HG03442 (cell line): ENCODE measurements around the gene MAP3K19.
"Not testable (repeated sequence)": the region's sequence is repeated elsewhere in the genome, so short reads cannot be mapped to it uniquely, and the experiment has no call there.

Experiments used
- ATAC-seq: cut with Tn5 transposase; IDR thresholded peaks from one replicate; pipeline ENCODE4 v1.9.1; 2021; ENCODE audit warnings: mild to moderate bottlenecking, moderate library complexity; ENCODE audit not compliant: unreplicated experiment

The MAP3K19 gene

GRCh38 chr2:135047300-135047699 is at the start of gene MAP3K19:
Gene MAP3K19 (minus strand): TSS chr2:135047447. CDS start chr2:135024647, 22,800 bp downstream.
- ATAC-seq = no peak

- no peak for ATAC-seq
These were observed 49.6 kb upstream of the MAP3K19 start for GRCh38 chr2:135096665-135097446.

- no peak for ATAC-seq
These were observed 48.3 kb upstream of the MAP3K19 start for GRCh38 chr2:135095591-135095990.

GRCh38 chr2:135094508-135094907 is 47.3 kb upstream of the MAP3K19 start:
- no peak for ATAC-seq

GRCh38 chr2:135093670-135094330 is 46.6 kb upstream of the MAP3K19 start:
- ATAC-seq = no peak

GRCh38 chr2:135093193-135093592 is 45.9 kb upstream of the MAP3K19 start:
- ATAC-seq = no peak

GRCh38 chr2:135091681-135092080 is 44.4 kb upstream of the MAP3K19 start:
- no peak for ATAC-seq

- ATAC-seq = not testable (repeated sequence)
These were observed 42.4 kb upstream of the MAP3K19 start for GRCh38 chr2:135089597-135089996.

- ATAC-seq = no peak
These were observed 39.0 kb upstream of the MAP3K19 start for GRCh38 chr2:135086222-135086621.

GRCh38 chr2:135078417-135078816 is 31.2 kb upstream of the MAP3K19 start:
- no peak for ATAC-seq

GRCh38 chr2:135076556-135076955 is 29.3 kb upstream of the MAP3K19 start:
- ATAC-seq = no peak

- no peak for ATAC-seq
These were observed 27.0 kb upstream of the MAP3K19 start for GRCh38 chr2:135074216-135074615.

GRCh38 chr2:135072125-135072997 is 25.1 kb upstream of the MAP3K19 start:
- ATAC-seq = no peak

GRCh38 chr2:135066710-135067109 is 19.5 kb upstream of the MAP3K19 start:
- ATAC-seq = no peak

- ATAC-seq = no peak
These were observed 16.9 kb upstream of the MAP3K19 start for GRCh38 chr2:135064149-135064548.

GRCh38 chr2:135063210-135063609 is 16.0 kb upstream of the MAP3K19 start:
- no peak for ATAC-seq

GRCh38 chr2:135059577-135059976 is 12.3 kb upstream of the MAP3K19 start:
- ATAC-seq = no peak

- ATAC-seq = no peak
These were observed 9.5 kb upstream of the MAP3K19 start for GRCh38 chr2:135056790-135057189.

GRCh38 chr2:135055182-135055786 is 8.0 kb upstream of the MAP3K19 start:
- ATAC-seq = no peak

GRCh38 chr2:135052997-135053474 is 5.8 kb upstream of the MAP3K19 start:
- ATAC-seq = peak; percentile 27
